ENCODE results near the gene HOXB3.

GRCh38 chr17:48545539-48545938 is 44.5 kb downstream of the HOXB3 start:
- no peak for TF ChIP-seq POLR2A (IDR thresholded peaks at IDR 0.05)
- TF ChIP-seq, protein P1, sequence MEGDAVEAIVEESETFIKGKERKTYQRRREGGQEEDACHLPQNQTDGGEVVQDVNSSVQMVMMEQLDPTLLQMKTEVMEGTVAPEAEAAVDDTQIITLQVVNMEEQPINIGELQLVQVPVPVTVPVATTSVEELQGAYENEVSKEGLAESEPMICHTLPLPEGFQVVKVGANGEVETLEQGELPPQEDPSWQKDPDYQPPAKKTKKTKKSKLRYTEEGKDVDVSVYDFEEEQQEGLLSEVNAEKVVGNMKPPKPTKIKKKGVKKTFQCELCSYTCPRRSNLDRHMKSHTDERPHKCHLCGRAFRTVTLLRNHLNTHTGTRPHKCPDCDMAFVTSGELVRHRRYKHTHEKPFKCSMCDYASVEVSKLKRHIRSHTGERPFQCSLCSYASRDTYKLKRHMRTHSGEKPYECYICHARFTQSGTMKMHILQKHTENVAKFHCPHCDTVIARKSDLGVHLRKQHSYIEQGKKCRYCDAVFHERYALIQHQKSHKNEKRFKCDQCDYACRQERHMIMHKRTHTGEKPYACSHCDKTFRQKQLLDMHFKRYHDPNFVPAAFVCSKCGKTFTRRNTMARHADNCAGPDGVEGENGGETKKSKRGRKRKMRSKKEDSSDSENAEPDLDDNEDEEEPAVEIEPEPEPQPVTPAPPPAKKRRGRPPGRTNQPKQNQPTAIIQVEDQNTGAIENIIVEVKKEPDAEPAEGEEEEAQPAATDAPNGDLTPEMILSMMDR (IDR thresholded peaks at IDR 0.05), result no peak
